ENCODE results near the gene BCO1.

The BCO1 gene

GRCh38 chr16:81232740-81233367, 5.6 kb upstream of the BCO1 start:
- in situ Hi-C loops (cut with HindIII; ENCODE audit: low sequenced_read_pairs), result no loop called here

GRCh38 chr16:81237282-81237681, 1.2 kb upstream of the BCO1 start:
- in situ Hi-C loops (cut with HindIII; ENCODE audit: low sequenced_read_pairs), result no loop called here

DNA sequence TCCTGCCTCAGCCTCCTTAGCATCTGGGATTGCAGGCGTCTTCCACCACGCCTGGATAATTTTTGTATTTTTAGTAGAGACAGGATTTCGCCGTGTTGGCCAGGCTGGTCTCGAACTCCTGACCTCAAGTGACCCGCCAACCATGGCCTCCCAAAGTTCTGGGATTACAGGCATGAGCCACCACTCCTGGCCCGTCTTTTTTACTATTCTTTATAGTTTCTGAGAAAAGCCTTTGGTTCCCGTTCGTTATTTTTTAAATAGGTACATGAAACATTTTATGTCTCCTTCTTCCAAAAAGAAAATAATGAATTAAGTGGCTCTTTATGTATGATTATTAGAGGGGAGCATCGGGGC, 570 bp upstream of the BCO1 start:
- in situ Hi-C loops (cut with HindIII; ENCODE audit: low sequenced_read_pairs), result no loop called here

DNA sequence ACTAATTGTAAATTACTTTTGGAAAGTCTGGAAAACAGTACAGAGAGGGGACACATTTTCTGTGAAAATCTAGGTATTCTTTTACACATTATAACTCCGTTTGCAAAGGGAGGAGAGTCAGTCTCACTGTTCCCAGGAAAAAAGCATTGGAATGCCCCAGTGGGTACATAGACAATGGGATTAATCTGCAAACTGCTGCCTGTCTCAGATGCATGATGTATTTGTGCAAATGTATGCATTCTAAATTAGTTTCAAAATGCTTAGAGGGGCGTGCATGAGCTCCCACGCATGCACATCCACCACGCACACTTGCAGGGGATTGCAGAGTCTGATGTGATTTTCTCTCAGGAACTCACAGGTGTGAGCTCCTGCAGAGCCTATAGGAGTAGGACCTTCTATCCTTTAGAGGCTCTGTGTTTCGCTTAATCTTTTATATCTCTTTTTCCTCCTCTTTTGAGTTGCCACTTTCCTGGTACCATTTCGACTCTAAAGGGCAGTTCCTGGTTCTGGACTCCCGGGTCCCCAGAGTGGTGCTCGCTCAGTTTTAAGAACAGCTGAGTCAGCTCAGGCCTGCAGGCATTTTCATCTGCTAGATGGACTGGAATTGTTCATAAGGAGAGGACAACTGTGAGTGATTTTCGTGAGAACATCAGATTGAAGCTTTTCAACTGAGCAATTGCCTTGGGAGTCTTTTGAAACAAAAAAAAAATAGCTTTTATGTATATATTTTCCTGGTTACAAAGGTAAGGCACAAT, 1.1 kb downstream of the BCO1 start:
- in situ Hi-C loops (cut with HindIII; ENCODE audit: low sequenced_read_pairs), result no loop called here

- in situ Hi-C loops (cut with HindIII; ENCODE audit: low sequenced_read_pairs), result no loop called here
Measured at GRCh38 chr16:81241706-81242105, 3.2 kb downstream of the BCO1 start.

DNA sequence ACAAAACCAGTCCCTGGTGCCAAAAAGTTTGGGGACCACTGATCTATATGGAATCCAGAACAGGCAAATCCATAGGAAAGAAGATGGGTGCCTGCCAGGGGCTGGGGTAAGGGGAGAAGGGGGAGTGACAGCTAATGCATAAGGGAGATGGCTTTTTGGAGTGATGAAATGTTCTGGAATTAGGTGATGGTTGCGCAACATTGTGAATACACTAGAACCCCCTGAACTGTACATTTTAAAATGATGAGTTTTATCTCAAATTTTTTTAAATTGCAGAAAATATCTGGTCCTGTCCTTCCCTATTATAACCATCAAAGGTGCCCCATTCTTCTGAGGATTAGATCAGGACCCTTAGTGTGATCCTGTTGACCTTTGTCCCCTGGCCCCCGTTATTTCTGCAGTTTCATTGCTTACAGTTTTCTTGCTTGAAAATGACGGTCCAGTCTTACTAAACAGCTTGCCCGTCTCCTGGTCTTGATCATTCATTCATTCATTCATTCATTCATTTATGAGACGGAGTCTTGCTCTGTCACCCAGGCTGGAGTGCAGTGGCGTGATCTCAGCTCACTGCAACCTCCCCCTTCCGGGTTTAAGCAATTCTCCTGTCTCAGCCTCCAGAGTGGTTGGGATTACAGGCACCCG, 4.6 kb downstream of the BCO1 start:
- in situ Hi-C loops (cut with HindIII; ENCODE audit: low sequenced_read_pairs), result no loop called here

DNA sequence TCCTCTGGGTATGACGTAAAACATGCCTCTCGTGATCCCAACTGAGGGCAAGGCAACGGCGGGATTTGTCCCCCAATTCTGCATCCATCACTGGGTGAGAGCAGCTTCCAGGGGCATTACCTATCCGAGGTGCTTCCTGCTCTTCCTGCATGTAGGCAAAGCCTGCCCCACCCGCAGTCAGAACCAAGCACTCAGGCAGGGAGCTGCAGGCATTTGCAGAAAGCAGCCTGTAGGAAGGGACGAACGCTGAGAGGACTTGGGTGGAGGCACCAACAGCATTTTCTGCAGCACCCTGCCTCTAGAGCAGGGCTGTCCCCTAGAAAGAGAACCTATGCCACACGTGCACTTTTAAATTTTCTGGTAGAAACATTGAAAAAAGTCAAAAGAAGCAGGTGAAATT, 5.5 kb downstream of the BCO1 start:
- in situ Hi-C loops (cut with HindIII; ENCODE audit: low sequenced_read_pairs), result no loop called here

GRCh38 chr16:81251871-81252270, 13.4 kb downstream of the BCO1 start:
- in situ Hi-C loops (cut with HindIII; ENCODE audit: low sequenced_read_pairs), result no loop called here

DNA sequence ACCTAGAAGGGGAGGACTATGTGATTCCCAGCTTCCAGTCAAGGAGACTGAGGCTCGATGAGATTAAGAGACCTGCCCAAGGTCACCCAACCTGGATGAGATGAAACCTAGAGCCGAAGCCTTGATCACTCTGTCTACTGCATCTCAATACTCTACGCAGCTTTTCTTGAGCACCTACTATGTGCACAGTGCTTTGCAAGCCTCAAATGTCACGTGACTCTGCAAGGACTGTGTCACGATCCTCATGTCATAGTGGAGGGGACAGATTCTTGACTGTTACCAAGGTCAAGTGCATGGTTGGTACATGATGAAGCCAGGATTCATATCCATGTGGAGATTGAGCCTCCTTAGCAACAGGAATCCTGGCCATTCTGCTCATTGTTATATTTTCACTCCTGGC, 14.7 kb downstream of the BCO1 start:
- in situ Hi-C loops (cut with HindIII; ENCODE audit: low sequenced_read_pairs), result no loop called here

- in situ Hi-C loops (cut with HindIII; ENCODE audit: low sequenced_read_pairs), result no loop called here
Measured at GRCh38 chr16:81254922-81255526, 16.5 kb downstream of the BCO1 start.

DNA sequence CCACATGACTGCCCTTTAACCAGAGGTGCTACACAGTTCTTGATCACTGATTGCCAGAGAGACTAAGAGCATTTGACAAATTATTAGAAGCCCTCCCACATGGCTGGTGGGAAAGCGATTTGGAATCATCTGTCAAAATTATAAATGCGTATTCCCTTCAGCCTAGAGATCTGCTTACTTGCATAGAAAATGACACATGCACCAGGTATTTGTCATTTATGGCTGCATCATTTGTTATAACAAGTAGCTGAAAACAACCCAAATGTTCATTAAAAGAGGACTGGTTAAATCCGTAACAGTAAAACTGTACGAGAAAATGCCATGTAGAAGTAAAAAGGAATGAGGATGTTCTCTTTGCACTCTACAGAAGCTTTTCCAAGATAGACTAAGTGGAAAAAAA, 21.4 kb downstream of the BCO1 start:
- in situ Hi-C loops (cut with HindIII; ENCODE audit: low sequenced_read_pairs), result no loop called here

GRCh38 chr16:81261049-81261648, 22.7 kb downstream of the BCO1 start:
- in situ Hi-C loops (cut with HindIII; ENCODE audit: low sequenced_read_pairs), result no loop called here

GRCh38 chr16:81263470-81264220, 25.2 kb downstream of the BCO1 start:
- in situ Hi-C loops (cut with HindIII; ENCODE audit: low sequenced_read_pairs), result no loop called here

- in situ Hi-C loops (cut with HindIII; ENCODE audit: low sequenced_read_pairs), result no loop called here
Measured at GRCh38 chr16:81264386-81264785, 25.9 kb downstream of the BCO1 start.

- in situ Hi-C loops (cut with HindIII; ENCODE audit: low sequenced_read_pairs), result no loop called here
Measured at GRCh38 chr16:81265052-81265451, 26.6 kb downstream of the BCO1 start.

- in situ Hi-C loops (cut with HindIII; ENCODE audit: low sequenced_read_pairs), result no loop called here
Measured at GRCh38 chr16:81265658-81266451, 27.4 kb downstream of the BCO1 start.

- in situ Hi-C loops (cut with HindIII; ENCODE audit: low sequenced_read_pairs), result no loop called here
Measured at GRCh38 chr16:81266680-81267095, 28.2 kb downstream of the BCO1 start.

GRCh38 chr16:81268509-81268908, 30.0 kb downstream of the BCO1 start:
- in situ Hi-C loops (cut with HindIII; ENCODE audit: low sequenced_read_pairs), result no loop called here

DNA sequence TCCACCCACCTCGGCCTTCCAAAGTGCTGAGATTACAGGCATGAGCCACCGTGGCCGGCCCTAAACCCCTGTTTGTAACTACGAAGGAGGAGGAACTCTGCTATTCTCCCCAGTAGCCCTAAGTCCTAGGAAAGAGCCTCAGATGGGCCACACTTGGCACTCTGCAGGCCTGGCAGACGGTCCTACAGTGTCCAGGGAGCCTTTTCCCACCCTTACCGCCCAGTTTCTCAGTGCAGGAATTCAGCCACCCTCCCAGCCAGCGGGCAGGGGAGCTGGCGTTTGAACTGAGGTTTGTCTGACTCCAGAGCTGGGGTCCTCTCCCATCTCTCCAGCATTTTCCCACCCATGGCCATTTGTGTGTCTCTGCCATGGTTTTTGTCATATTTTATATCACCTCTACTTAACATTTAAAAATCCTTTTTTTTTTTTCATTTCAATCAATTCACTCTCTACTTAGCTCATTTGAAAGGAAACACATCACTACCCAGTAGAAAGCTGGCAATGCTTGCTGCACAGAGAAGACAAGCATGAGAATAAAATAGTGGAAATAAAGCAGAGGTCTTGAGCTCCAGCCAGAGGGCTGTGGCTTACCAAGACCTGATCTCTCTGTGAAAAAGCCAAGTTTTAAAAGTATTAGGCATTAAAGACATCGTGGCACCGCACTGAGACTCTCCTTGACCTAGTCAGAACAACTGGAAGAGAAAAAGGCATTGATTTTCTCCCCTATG, 34.9 kb downstream of the BCO1 start:
- in situ Hi-C loops (cut with HindIII; ENCODE audit: low sequenced_read_pairs), result no loop called here
